Hippocampal formation (tissue), 2 donors: ENCODE results near the gene PLPPR1.

ENCODE experiments used
- DNase-seq, 2 donors: peaks; one replicate each; lab custom pipeline; 2025; lab: John Stamatoyannopoulos, UW

The PLPPR1 gene

DNA sequence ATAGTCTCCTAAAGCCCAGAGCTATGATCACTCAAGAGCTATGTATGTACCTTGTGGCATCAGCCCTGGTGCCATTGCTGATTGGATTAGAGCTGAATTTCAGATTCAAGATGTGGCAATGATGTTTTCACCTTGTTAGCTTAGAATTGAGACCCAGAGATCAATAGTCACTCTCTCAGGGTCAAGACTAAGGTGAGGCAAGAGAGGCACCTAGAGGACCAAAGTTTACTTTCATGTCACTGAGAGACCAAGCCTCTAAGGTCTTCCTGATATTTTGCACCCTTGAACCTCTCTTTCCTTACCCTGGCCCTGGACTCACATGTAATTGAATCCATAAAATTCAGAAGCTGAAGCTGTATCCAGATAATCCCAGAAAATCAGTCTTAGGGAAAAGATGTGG, 313.4 kb downstream of the PLPPR1 start:
- no peak for DNase-seq

DNA sequence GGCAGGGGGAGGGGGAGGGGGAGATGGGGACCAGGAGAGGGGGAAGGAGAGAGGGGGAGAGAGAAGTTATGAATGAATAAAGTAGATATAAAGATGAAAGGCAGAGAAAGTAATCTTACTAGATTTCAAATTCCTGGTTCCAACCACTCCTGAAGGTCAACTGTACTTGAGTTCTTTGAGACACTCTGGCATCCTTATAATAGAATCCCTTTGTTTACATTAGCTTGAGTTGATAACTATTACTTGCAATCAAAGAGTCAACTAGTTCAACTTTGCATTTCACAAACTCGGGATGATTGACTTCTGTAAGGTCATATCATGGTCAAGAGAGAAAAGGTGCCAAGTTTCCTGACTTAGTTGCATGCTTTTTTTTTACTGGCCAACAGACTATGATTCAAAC, 314.1 kb downstream of the PLPPR1 start:
- DNase-seq = no peak

DNA sequence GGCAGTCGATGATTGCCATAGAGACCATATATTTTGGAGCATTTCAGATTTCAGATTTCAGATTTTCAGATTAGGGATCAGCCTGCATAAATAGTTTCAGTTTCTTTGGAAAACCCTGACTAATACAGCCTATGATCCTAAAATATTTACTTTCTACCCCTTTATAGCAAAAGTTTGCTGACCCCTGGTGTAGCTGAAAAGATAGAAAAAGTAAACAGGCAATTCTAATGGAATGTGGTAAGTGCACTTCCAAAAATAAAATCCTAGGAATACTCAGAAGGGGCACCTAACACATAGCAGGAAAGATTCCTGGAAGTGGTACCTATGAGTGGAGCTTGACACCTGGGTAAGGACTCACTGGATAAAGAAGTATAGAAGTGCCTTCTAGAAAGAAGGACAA, 321.8 kb downstream of the PLPPR1 start:
- no peak for DNase-seq

DNA sequence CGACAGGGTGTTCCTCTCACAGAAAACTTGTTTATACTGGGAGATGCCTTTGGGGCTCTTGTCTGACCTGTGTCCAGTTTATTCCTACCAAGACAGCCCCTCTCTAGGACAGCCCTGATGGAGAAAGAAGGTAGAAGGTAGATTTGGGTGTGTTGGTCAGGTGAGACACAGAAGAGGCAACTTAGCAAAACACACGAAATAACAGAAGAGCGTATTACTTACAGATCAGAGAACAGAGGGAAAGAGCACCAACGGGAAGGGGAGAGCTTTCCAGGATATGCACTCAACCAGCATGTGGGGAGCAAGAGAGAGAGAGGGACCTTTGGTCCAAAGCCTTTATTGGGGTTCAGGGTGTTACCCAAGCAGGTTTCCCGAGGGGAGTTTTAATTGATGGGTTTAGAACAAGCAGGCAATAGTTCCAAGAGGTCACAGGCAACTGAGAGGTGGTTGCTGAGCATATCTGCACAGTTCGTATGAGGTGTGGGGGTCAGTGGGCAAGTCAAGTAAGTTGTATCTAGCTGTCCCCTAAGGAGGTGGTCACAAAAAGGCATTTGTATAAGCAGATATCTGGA, 324.5 kb downstream of the PLPPR1 start:
- no peak for DNase-seq

DNA sequence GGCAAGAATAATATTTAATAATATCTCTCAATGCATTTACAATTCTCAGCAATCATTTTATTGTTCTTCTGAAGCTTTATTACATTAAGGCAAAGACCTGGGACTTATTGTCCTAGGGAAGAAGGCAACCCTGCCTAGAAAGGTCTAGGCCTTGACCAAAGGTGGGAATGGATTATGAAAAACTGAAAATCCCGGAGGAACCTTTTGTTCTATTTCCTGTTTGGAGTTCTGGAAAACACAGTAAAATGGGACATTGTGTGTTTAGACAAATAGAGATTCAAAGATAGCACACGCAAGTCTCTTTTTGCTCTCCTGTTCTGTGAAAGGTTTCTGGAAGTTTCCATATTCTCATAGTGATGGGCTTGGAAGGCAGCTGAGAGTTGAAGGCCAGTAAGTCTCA, 325.2 kb downstream of the PLPPR1 start:
- no peak for DNase-seq

DNA sequence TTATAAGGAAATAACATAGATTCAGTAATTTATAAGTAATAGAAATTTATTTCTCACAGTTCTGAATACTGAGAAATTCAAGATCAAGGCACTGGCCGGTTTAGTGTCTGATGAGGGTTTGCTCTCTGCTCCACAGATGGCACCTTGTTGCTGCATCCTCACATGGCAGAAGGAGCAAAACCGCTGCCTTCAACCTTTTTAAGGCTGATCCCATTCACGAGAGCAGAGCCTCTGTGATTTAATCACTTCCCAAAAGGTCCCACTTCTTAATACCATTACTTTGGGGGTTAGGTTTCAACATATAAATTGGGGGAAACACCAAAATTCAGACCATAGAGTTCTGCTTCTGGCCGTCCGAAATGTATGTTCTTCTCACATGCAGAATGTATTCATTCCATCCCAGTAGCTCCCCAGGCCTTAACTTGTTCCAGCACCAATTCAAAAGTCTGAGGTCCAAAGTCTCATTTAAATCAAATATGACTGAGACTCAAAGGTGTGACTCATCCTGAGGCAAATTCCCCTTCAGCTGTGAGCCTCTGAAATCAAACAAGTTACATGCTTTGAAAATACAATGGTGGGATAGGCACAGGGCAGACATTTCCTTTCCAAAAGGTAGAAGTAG, 325.7 kb downstream of the PLPPR1 start:
- DNase-seq = no peak

DNA sequence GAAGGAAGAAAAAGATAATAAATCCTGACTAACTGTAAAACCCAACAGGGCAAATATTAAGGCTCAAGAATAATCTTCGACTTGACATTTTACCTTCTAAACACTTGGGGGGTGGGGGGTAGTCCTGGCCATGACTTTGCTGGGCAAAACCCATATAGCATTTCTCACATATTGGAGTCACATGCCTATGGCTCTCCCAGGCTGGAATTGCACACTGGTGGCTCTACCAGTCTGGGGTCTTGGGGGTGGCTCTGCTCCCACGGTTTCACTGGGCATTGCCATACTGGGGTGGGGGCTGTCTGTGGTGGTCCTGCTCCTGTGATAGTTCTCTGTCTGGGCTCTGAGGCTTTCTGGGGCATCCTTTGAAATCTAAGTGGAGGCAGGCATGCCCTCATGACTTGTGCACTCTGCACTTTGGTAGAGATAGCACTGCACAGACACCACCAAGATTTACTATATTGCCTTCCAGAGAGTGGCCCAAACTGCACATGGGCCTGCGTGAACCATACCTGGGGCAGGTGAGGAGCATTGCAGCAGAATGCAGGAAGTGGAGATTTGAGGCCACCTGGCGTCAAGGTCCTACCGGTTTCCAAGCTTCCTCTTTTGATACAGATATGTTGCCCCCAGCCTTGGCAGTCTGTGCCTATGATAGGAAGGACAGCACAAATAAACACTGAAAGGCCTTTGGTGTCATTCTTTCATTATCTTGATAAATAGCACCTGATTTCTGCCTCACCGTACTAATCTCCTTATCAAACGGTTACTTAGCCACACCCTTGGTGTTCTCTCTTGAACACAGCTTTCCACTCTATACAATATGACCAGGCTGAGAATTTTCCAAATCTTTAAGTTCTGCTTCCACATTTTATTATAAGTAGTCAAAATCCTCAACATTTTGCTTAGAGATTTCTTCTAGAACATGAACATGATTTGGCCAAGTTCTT, 326.5 kb downstream of the PLPPR1 start:
- no peak for DNase-seq

DNA sequence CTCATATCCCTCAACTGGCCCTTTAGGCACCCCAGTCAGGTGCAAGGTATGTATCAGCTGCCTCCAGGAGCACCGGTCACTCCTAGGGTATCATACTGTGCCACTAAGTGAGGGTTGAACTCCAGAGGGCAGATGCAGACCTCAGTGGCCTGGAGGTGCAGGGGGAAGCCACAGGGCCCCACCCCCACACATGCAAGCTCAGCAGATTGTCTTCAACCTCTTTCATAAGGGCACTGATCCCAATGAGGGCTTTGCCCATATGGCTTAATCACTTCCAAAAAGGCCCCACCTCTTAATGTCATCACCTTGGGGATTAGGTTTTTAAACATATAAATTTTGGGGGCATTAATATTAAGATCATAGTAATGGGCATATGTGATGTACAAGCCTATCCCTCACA, 328.1 kb downstream of the PLPPR1 start:
- DNase-seq = no peak

DNA sequence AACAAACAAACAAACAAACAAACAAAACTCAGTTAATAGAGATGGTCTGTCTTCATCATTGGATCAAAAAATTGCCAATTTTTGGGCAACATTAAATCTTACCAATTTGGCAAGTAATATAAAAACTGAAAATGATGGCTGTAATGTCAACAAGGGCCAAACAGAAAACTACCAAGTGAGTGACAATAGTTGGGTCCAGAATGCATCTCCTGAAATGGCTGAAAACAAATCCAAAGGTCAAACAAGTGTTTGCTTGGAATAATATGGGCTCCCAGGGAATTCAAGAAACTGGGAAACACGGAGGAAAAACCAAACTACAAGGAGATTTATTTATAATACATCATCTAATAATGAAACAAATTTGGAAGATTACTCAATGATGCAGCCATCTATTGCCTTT, 331.2 kb downstream of the PLPPR1 start:
- no peak for DNase-seq

DNA sequence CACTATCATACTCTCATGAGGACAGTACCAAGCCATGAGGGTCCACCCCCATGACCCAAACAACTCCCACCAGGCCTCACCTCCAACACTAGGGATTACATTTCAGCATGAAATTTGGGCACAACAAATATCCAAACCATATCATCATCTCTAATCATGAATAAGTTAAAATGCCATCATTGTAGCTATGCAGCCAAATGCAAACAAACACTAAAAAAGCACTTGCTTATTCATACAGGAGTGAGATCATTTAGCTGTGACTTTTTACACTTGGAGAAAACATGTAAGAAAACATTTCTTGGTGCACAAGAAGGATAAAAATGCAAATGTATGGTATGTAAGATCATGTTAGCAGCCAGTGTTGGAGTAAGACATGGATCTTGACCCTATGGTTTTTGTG, 332.1 kb downstream of the PLPPR1 start:
- no peak for DNase-seq

DNA sequence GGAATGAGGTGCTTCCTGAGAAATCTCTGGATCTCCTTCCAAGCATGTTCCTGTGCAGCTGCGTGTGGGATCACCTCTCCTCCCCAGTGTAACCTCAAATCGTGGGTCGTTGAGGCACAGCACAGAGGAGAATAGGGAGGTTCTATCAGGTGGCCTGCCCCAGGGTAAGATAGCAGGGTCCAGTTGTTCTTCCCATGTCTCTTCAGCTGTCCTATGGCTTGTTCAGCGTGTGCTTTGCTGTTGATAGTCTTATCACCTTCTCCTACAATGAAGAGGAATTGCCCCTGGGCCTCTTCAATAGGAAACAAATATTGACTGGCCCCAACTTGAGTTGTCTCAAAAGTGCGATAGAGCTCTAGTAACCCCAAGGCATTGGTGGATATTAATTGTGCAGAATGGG, 333.9 kb downstream of the PLPPR1 start:
- DNase-seq = no peak

DNA sequence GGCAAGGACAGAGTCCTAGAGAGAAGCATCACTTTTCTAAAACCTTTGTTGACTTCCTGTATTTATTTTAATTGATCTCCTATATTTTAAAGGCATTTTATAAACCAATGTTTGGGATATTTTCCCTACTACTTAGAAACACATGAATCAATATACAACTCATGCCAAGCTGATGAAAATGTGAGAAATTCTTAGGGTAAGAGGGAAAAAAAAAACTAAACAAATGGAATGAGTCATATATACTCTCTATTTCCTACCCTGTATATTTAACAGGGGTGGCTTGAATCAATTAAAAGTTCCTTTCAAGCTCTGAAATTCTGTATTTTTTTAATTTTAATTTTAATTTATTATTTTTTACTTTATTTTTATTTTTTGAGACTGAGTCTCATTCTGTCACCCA, 336.7 kb downstream of the PLPPR1 start:
- DNase-seq = no peak

DNA sequence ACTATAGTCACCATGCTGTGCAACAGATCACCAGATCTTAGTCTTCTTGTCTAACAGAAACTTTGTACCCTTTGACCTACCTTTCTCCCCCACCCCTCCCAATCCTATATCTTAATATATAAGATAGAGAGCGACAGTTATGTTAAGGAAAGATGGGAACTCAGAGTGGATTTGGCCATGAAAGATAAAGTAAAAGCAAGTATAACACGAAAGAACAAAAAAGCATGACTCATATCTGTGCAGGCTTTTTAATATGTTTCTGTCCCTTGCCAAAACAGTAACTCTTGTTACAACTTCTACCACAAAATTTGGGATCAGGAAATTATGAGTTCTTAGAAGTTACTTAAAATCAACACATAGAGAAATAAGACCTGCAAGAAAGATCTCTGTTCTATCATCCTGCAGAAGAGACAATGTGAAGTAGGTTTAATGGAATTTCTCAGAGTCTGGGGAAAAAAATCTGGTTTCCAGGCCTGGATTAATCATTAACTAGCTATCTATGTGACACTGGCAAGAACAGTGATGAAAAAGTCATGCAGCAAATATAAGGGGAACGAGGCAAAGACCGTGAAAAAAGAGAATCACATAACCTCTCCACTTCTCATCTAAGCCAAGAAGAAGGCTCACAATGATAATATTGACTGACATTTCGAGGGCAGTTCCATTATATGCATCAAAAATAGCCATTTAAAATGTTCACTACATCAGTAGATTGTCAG, 337.7 kb downstream of the PLPPR1 start:
- DNase-seq = no peak

DNA sequence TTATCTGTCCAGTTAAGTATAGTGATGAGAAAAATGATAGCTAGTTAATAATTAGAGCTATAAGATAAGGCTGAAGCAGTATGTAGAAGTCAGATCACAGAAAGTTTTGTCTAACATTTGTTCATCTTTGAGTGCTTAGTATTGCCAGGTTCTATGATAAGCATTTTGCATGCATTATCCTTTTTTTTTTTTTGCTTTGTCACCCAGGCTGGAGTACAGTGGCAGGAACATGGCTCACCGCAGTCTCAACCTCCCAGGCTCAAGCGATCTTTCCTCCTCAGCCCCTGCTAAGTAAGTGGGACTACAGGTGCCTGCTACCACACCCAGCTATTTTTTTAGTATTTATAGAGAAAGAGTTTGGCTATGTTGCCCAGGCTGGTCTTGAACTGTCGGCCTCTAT, 338.8 kb downstream of the PLPPR1 start:
- no peak for DNase-seq

DNA sequence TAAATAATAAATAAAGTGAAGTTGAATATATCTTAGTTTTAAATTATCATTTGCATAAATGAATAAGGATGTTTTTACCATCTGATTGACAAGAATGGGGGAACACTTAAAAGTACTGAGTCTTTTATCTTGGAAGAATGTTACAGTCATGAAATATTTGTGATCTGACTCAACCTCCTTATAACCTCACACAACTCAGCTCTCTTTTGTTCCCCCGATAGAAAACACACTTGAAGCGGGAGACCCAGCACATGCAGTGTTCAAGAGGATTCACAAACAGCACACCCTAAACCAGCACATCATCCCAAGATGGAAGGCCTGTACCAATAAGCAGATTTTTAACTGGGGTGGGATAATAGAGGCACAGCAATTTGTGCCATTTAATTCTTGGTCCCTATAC, 340.8 kb downstream of the PLPPR1 start:
- no peak for DNase-seq

DNA sequence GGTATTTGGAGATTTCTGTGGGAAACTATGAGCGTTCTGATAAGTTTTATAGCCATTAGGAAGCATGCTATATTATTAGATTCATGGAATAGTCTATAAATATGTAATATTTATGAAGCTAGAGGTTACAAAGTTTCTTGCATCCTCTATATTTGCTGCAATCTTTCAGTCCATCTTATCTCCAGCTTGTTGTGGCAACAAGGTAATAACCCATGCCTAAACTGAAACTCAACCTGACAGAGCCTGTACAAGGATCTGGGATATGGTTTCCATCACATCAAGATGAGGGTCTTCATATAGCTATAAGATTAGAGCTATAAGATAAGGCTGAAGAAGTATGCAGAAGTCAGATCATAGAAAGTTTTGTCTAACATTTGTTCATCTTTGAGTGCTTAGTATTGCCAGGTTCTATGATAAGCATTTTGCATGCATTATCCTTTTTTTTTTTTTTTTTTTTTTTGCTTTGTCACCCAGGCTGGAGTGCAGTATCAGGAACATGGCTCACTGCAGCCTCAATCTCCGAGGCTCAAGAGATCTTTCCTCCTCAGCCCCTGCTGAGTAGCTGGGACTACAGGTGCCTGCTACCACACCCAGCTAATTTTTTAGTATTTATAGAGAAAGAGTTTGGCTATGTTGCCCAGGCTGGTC, 341.5 kb downstream of the PLPPR1 start:
- DNase-seq = no peak

DNA sequence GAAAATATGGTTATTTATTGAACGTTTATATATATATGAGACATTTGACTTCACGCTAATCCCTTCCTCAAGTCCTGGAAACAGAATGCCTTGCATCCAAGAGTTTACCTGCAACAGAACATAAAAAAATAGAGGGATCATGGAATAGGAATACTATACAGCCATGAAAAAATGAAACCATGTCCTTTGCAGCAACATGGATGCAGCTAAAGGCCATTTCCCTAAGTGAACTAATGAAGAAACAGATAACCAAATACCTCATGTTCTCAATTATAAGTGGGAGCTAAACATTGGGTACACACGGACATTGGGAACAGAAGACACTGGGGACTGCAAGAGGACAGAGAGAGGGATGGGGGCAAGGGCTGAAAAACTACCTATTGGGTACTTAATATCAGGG, 343.3 kb downstream of the PLPPR1 start:
- no peak for DNase-seq

DNA sequence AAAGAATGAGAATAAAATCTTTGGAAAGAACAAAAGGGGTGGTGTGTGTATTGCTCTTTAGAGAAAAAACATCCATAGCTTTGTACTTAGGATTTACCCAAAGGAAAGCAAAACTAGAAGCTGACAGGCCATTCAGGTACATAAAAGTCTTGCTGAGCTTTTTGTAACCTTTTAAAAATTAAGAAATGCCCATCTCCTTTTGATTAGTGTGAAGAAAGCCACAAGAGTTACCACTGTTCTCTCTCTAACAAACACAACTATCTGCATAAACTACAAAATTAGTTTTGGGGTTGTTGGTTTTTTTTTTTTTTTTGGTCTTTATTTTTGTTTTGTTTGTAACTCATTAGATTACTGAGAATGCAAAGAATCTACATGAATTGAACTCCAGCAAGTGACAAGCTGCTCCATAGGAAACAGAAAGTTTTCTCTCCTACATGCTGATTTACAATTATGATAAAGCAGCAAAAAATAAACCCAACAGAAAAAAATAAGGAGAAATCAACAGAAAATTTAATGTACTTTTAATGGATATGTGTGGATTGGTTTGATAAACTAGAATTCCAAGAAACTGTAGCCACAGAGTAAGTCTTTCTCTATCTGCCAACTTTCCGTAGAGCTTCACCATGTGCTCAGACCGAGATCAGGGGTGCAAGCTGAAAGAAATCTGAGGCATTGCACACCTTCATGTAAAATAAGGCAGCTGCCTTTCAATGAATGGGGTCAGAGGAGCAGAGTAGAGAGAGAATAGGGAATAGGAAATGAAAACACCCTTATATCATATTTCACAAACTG, 344.0 kb downstream of the PLPPR1 start:
- DNase-seq = no peak
